Thoracic aorta (tissue), 2 donors: ENCODE measurements around the gene CPSF2. TPM values are rescaled to one million over a fixed set of nuclear protein-coding genes. Genes with fewer than 3 reads are reported as not detected.

Experiments
- ATAC-seq: fragments of 150-250 bp; one replicate; pipeline ENCODE4 v1.8.0; 2017; ENCODE audit warnings: low read depth; ENCODE audit not compliant: insufficient number of reproducible peaks, low FRiP score
- DNase-seq: peaks from one replicate; pipeline ENCODE4 v3.0.0-alpha.2; 2020; ENCODE audit warnings: low spot score
- H3K27ac ChIP-seq, 2 donors: fragments of 200-600 bp; sonication (generic); 1 replicate in 1 of 2; 2 replicates in 1 of 2; pipeline ENCODE4 v1.5.1; 2016; ENCODE audit warnings: mild to moderate bottlenecking in 2 of 2, moderate library complexity in 2 of 2
- H3K27me3 ChIP-seq: fragments of 200-600 bp; sonication (generic); replicated peaks from 2 replicates; pipeline ENCODE4 v1.6.0; 2016; ENCODE audit warnings: mild to moderate bottlenecking; ENCODE audit not compliant: insufficient read depth
- H3K36me3 ChIP-seq: fragments of 200-600 bp; sonication (generic); one replicate; pipeline ENCODE4 v1.5.1; 2016
- H3K4me1 ChIP-seq, 2 donors: fragments of 200-600 bp; sonication (generic); 1 replicate in 1 of 2; 2 replicates in 1 of 2; pipeline versions ENCODE4 v1.5.1 to v1.6.0; 2016; ENCODE audit warnings: low read depth in 2 of 2, mild to moderate bottlenecking in 1 of 2; ENCODE audit not compliant: control insufficient read depth in 1 of 2
- H3K4me3 ChIP-seq: fragments of 200-600 bp; sonication (generic); 2 replicates; pipeline ENCODE4 v1.5.1; 2016; ENCODE audit warnings: mild to moderate bottlenecking
- H3K9me3 ChIP-seq: fragments of 200-600 bp; sonication (generic); 2 replicates; pipeline ENCODE4 v1.5.1; 2016
- total RNA-seq, 2 donors: library from RNA; depleted of rRNA; stranded (reverse); fragments of >200 nt; gene quantifications; one replicate each; pipeline versions ENCODE4 v1.1.0 to v1.2.3, GENCODE V29; 2016
- TF ChIP-seq, protein P1 (sequence below): fragments of 200-600 bp; sonication (generic); IDR thresholded peaks from one replicate; pipeline ENCODE4 v1.5.1; 2019; ENCODE audit warnings: antibody characterized with exemption

Gene CPSF2
- 10 to 100 TPM; 19.5 to 44.7 TPM for total RNA-seq

DNA sequence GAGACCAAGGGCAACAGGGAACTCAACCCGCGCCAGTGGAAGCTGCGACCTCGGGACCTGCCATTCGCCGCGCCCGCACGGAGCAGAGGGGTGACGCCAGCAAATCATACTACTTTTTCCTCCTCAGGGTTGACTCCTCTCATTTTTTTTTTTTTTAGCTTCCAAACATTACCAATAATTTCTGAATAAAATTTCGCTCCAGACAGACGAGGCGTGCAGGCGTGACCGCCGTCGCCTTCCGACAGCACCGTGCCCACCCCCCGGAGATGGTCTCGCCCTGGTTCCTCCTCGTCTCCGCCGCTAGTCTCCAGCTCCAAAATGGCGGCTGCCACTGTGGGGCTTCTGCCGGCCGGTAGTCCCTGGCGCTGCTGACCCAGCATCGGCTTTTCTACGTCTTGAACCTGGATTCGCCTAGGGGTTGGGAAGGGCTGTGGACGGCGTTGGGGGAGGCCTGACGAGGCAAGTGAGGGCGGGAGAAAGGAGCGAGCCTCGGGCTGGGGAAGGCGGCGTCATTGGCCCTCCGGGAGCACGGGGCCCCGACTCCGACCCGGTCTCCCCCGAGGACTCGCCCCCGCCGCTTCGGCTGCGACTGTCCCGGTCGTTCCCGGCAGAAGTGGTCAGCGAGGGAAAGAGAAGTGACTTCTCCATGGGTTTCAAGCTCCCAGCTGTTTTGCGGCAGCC is at the start of gene CPSF2, which contains the start of gene NDUFB1:
Gene CPSF2 (plus strand): TSS at position 300 of the 681 bp plus-strand sequence. CDS start 9,016 bp downstream, outside the sequence.
Gene NDUFB1 (minus strand): TSS at position 37 of the 681 bp plus-strand sequence. CDS start 4,069 bp downstream, outside the sequence.
- ATAC-seq (peak; percentile 84), DNase-seq (peak; percentile 31)
- H3K27ac ChIP-seq = peak within 1 kb of the TSS; percentile 82 to 91
- H3K27me3 ChIP-seq = no peaks in the 10 kb centered on the region
- H3K36me3 ChIP-seq = no peaks in the 10 kb centered on the region
- H3K9me3 ChIP-seq = no peaks in the 10 kb centered on the region
- TF ChIP-seq, protein P1, sequence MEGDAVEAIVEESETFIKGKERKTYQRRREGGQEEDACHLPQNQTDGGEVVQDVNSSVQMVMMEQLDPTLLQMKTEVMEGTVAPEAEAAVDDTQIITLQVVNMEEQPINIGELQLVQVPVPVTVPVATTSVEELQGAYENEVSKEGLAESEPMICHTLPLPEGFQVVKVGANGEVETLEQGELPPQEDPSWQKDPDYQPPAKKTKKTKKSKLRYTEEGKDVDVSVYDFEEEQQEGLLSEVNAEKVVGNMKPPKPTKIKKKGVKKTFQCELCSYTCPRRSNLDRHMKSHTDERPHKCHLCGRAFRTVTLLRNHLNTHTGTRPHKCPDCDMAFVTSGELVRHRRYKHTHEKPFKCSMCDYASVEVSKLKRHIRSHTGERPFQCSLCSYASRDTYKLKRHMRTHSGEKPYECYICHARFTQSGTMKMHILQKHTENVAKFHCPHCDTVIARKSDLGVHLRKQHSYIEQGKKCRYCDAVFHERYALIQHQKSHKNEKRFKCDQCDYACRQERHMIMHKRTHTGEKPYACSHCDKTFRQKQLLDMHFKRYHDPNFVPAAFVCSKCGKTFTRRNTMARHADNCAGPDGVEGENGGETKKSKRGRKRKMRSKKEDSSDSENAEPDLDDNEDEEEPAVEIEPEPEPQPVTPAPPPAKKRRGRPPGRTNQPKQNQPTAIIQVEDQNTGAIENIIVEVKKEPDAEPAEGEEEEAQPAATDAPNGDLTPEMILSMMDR = peak; percentile 35
- H3K4me1 ChIP-seq = peaks cover 24 to 55% of the 10 kb centered on the region in 2 donors
- H3K4me3 ChIP-seq = peak within 1 kb of the TSS; percentile 92

GRCh38 chr14:92074555-92074954 is 47.2 kb upstream of the CPSF2 start:
- no peaks in the 10 kb centered on the region for H3K4me1 ChIP-seq
- TF ChIP-seq, protein P1 = no peak
- DNase-seq (no peak), ATAC-seq (no peak)
- H3K4me3 ChIP-seq = no peak overlapping the region
- H3K27me3 ChIP-seq = no peaks in the 10 kb centered on the region
- H3K27ac ChIP-seq = no peak overlapping the region
- peaks cover 26% of the 10 kb centered on the region for H3K36me3 ChIP-seq
- no peaks in the 10 kb centered on the region for H3K9me3 ChIP-seq

GRCh38 chr14:92088494-92088893 is 33.3 kb upstream of the CPSF2 start:
- DNase-seq (no peak), ATAC-seq (no peak)
- Histone ChIP-seq H3K4me1 (no peaks in the 10 kb centered on the region), H3K27ac (no peak overlapping the region), H3K36me3 (peaks cover 44% of the 10 kb centered on the region), H3K27me3 (no peaks in the 10 kb centered on the region), H3K4me3 (no peak overlapping the region), H3K9me3 (no peaks in the 10 kb centered on the region)
- TF ChIP-seq, protein P1 = no peak

GRCh38 chr14:92093320-92093719 is 28.4 kb upstream of the CPSF2 start:
- TF ChIP-seq, protein P1 = no peak
- H3K4me3 ChIP-seq = no peak overlapping the region
- H3K27ac ChIP-seq = no peak overlapping the region
- peaks cover 26% of the 10 kb centered on the region for H3K36me3 ChIP-seq
- ATAC-seq = no peak
- no peaks in the 10 kb centered on the region for H3K27me3 ChIP-seq
- no peaks in the 10 kb centered on the region for H3K4me1 ChIP-seq
- DNase-seq = no peak
- no peaks in the 10 kb centered on the region for H3K9me3 ChIP-seq

DNA sequence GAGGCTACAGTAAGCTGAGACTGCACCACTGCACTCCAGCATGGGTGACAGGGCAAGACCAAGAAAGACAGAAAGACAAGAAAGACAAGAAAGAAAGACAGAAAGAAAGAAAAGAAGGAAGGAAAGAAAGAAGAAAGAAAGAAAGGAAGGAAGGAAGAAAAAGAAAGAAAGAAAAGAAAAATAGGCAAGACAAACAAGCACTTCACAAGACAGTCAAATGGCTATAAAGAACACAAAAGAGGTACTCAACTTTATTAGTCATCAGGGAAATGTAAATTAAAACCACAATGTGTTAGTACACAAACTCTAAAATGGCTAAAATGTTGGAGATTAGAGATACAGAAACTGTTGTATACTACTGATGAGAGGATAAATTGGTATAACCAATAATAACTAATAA is 22.0 kb upstream of the CPSF2 start:
- Histone ChIP-seq H3K27me3 (no peaks in the 10 kb centered on the region), H3K9me3 (no peaks in the 10 kb centered on the region), H3K27ac (no peak overlapping the region), H3K36me3 (peaks cover 13% of the 10 kb centered on the region), H3K4me1 (peaks cover 7 to 25% of the 10 kb centered on the region in 2 donors), H3K4me3 (no peak overlapping the region)
- no peak for ATAC-seq
- TF ChIP-seq, protein P1 = no peak
- no peak for DNase-seq
